ENCODE results near the gene CFAP57.

The CFAP57 gene

GRCh38 chr1:43255438-43256210, 83.5 kb downstream of the CFAP57 start:
- no peak overlapping the region for H3K4me2 ChIP-seq (ENCODE audit: low read depth, low read length, poor library complexity, severe bottlenecking)
- no peaks in the 10 kb centered on the region for H3K4me1 ChIP-seq (ENCODE audit: insufficient read depth, low read length, poor library complexity, severe bottlenecking)
- no peaks in the 10 kb centered on the region for H4K20me1 ChIP-seq (ENCODE audit: insufficient read depth, low read length, poor library complexity, severe bottlenecking)
- H3K9me2 ChIP-seq (replicated peaks; ENCODE audit: low read depth, low read length) = no peaks in the 10 kb centered on the region
- H3K27me3 ChIP-seq (ENCODE audit: insufficient read depth, low read length, poor library complexity, severe bottlenecking) = no peaks in the 10 kb centered on the region
- no peaks in the 10 kb centered on the region for H3F3A ChIP-seq (ENCODE audit: low read depth)
- no peak overlapping the region for H3K9ac ChIP-seq (ENCODE audit: low read depth, low read length, poor library complexity, severe bottlenecking)
- 0 out of 2 replicates have a peak, but pooled peaks cover 4% of the 10 kb centered on the region for H3K9me3 ChIP-seq (ENCODE audit: insufficient read depth, low read depth, low read length)
- no peaks in the 10 kb centered on the region for H3K79me2 ChIP-seq (ENCODE audit: insufficient read depth, low read length)
- no peak overlapping the region for H3K4me3 ChIP-seq (ENCODE audit: low read length, poor library complexity, severe bottlenecking)
- TF ChIP-seq CTCF (conservative IDR thresholded peaks at IDR 0.05; ENCODE audit: low read length) (no peak), EZH2phosphoT487 (IDR thresholded peaks at IDR 0.05; ENCODE audit: borderline replicate concordance) (no peak)
- H2AFZ ChIP-seq (ENCODE audit: low read length) = no peak overlapping the region
- no peaks in the 10 kb centered on the region for H3K36me3 ChIP-seq (ENCODE audit: insufficient read depth, low read length)

GRCh38 chr1:43256675-43257570, 84.8 kb downstream of the CFAP57 start:
- Histone ChIP-seq H3K4me1 (ENCODE audit: insufficient read depth, low read length, poor library complexity, severe bottlenecking) (no peaks in the 10 kb centered on the region), H3K9me2 (replicated peaks; ENCODE audit: low read depth, low read length) (no peaks in the 10 kb centered on the region), H3K36me3 (ENCODE audit: insufficient read depth, low read length) (no peaks in the 10 kb centered on the region), H3K79me2 (ENCODE audit: insufficient read depth, low read length) (no peaks in the 10 kb centered on the region), H4K20me1 (ENCODE audit: insufficient read depth, low read length, poor library complexity, severe bottlenecking) (no peaks in the 10 kb centered on the region), H3K9ac (ENCODE audit: low read depth, low read length, poor library complexity, severe bottlenecking) (no peak overlapping the region), H2AFZ (ENCODE audit: low read length) (no peak overlapping the region), H3K4me3 (ENCODE audit: low read length, poor library complexity, severe bottlenecking) (no peak overlapping the region), H3K9me3 (ENCODE audit: insufficient read depth, low read depth, low read length) (0 out of 2 replicates have a peak, but pooled peaks cover 4% of the 10 kb centered on the region), H3F3A (ENCODE audit: low read depth) (no peaks in the 10 kb centered on the region), H3K4me2 (ENCODE audit: low read depth, low read length, poor library complexity, severe bottlenecking) (no peak overlapping the region), H3K27me3 (ENCODE audit: insufficient read depth, low read length, poor library complexity, severe bottlenecking) (no peaks in the 10 kb centered on the region)
- TF ChIP-seq EZH2phosphoT487 (IDR thresholded peaks at IDR 0.05; ENCODE audit: borderline replicate concordance) = no peak
- no peak for TF ChIP-seq CTCF (conservative IDR thresholded peaks at IDR 0.05; ENCODE audit: low read length)

GRCh38 chr1:43258370-43258769, 86.2 kb downstream of the CFAP57 start:
- Histone ChIP-seq H2AFZ (ENCODE audit: low read length) (no peak overlapping the region), H3K4me2 (ENCODE audit: low read depth, low read length, poor library complexity, severe bottlenecking) (no peak overlapping the region), H4K20me1 (ENCODE audit: insufficient read depth, low read length, poor library complexity, severe bottlenecking) (no peaks in the 10 kb centered on the region), H3K79me2 (ENCODE audit: insufficient read depth, low read length) (no peaks in the 10 kb centered on the region), H3F3A (ENCODE audit: low read depth) (no peaks in the 10 kb centered on the region), H3K4me1 (ENCODE audit: insufficient read depth, low read length, poor library complexity, severe bottlenecking) (no peaks in the 10 kb centered on the region), H3K9me2 (replicated peaks; ENCODE audit: low read depth, low read length) (no peaks in the 10 kb centered on the region), H3K9ac (ENCODE audit: low read depth, low read length, poor library complexity, severe bottlenecking) (no peak overlapping the region), H3K4me3 (ENCODE audit: low read length, poor library complexity, severe bottlenecking) (no peak overlapping the region), H3K27me3 (ENCODE audit: insufficient read depth, low read length, poor library complexity, severe bottlenecking) (peaks cover 9% of the 10 kb centered on the region), H3K36me3 (ENCODE audit: insufficient read depth, low read length) (no peaks in the 10 kb centered on the region), H3K9me3 (ENCODE audit: insufficient read depth, low read depth, low read length) (0 out of 2 replicates have a peak, but pooled peaks cover 4% of the 10 kb centered on the region)
- no peak for TF ChIP-seq CTCF (conservative IDR thresholded peaks at IDR 0.05; ENCODE audit: low read length)
- TF ChIP-seq EZH2phosphoT487 (IDR thresholded peaks at IDR 0.05; ENCODE audit: borderline replicate concordance) = no peak
